Gastroesophageal sphincter (tissue), 4 donors: ENCODE results near the gene THADA. TPM values are rescaled to one million over a fixed set of nuclear protein-coding genes. Genes with fewer than 3 reads are reported as not detected.

Experiments
- ATAC-seq: fragments of 150-250 bp; one replicate; pipeline ENCODE4 v1.9.1; 2016; ENCODE audit warnings: mild to moderate bottlenecking, moderate library complexity
- H3K27ac ChIP-seq, 4 donors: fragments of 200-600 bp; sonication (generic) in 3 of 4; 1 replicate in 3 of 4; 2 replicates in 1 of 4; pipeline ENCODE4 v1.5.1; 2016 to 2019
- H3K27me3 ChIP-seq: fragments of 200-600 bp; sonication (generic); one replicate; pipeline ENCODE4 v1.5.1; 2019
- H3K36me3 ChIP-seq, 2 donors: fragments of 200-600 bp; sonication (generic); one replicate each; pipeline ENCODE4 v1.5.1; 2019; ENCODE audit warnings: control low read depth in 1 of 2
- H3K4me1 ChIP-seq, 3 donors: fragments of 200-600 bp; sonication (generic); 1 replicate in 2 of 3; 2 replicates in 1 of 3; pipeline ENCODE4 v1.5.1; 2016 to 2019; ENCODE audit warnings: control low read depth in 2 of 3
- H3K4me3 ChIP-seq, 2 donors: fragments of 200-600 bp; sonication (generic); one replicate each; pipeline ENCODE4 v1.5.1; 2019; ENCODE audit warnings: mild to moderate bottlenecking in 1 of 2, moderate library complexity in 1 of 2
- H3K9me3 ChIP-seq, 3 donors: fragments of 200-600 bp; sonication (generic); one replicate each; pipeline ENCODE4 v1.5.1; 2017 to 2019; ENCODE audit warnings: control low read depth in 2 of 3
- EP300 ChIP-seq: sonication (generic); formaldehyde crosslinking; IDR thresholded peaks from one replicate; pipeline ENCODE4 v1.6.1; 2017; ENCODE audit warnings: antibody characterized with exemption, mild to moderate bottlenecking
- POLR2A ChIP-seq, 2 donors: fragments of 450-650 bp; IDR thresholded peaks; one replicate each; pipeline ENCODE4 v1.6.1; 2017; ENCODE audit warnings: antibody characterized with exemption in 2 of 2, mild to moderate bottlenecking in 2 of 2, moderate library complexity in 1 of 2
- POLR2AphosphoS5 ChIP-seq: sonication (generic); formaldehyde crosslinking; IDR thresholded peaks from one replicate; pipeline ENCODE4 v1.6.1; 2017; ENCODE audit warnings: antibody characterized with exemption
- WGBS, 2 donors: methylation state at CpG; one replicate each; pipeline ENCODE4 v1.1.5; 2018; ENCODE audit warnings: low coverage in 1 of 2; 5-methylcytosine and 5-hydroxymethylcytosine counted together
- total RNA-seq, 4 donors: library from RNA; depleted of rRNA; stranded (reverse); fragments of >200 nt; gene quantifications; one replicate each; pipeline ENCODE4 v1.1.0, GENCODE V29; 2016
- TF ChIP-seq, protein P1 (sequence below), 4 experiments: fragments of 200-600 bp in 2 of 4; fragments of 450-650 bp in 2 of 4; sonication (generic) in 1 of 4; IDR thresholded peaks; one replicate each; pipeline ENCODE4 v1.5.1; 2017 to 2019; ENCODE audit warnings: antibody characterized with exemption in 4 of 4, mild to moderate bottlenecking in 2 of 4, moderate library complexity in 2 of 4

THADA gene
- total RNA-seq, 4 donors from 2014 or later: 19.7 to 34.4 (median 22.3) TPM

DNA sequence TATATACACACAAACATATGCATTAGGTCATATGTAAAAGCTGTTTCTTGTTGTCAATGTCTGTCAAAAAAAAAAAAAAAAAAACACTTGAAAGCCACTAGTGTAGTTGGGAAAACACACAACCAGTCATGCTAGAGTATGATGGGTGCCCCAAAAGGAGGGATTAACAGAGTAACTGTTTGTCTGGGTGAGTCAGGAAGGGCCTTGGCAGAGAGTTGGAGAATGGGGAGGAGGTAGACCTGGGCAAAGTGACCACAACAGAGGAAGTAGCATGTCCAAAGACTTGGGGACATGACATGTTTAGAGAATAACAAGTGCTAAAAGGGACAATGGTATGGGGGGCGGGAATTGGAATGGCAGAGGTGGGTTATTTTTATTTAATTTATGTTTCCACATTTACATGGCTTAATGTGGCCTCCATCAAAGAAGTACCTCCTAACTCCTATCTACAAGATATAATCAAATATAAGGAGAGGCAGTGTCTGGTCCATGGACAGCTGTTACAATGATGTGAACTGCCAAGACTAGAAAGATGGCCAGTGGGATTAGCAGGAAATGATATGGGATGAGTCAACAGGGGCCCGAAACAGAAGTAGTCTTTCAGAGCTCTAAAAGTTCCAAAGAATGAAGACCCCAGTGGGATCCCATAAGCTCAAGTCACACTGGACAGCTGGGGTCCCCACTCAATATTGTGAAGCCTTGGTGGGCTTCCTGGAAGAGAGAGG, 269.6 kb downstream of the THADA start:
- TF ChIP-seq EP300 (no peak), POLR2AphosphoS5 (no peak), POLR2A (IDR thresholded peaks at IDR 0.05) (no peak)
- TF ChIP-seq, protein P1, sequence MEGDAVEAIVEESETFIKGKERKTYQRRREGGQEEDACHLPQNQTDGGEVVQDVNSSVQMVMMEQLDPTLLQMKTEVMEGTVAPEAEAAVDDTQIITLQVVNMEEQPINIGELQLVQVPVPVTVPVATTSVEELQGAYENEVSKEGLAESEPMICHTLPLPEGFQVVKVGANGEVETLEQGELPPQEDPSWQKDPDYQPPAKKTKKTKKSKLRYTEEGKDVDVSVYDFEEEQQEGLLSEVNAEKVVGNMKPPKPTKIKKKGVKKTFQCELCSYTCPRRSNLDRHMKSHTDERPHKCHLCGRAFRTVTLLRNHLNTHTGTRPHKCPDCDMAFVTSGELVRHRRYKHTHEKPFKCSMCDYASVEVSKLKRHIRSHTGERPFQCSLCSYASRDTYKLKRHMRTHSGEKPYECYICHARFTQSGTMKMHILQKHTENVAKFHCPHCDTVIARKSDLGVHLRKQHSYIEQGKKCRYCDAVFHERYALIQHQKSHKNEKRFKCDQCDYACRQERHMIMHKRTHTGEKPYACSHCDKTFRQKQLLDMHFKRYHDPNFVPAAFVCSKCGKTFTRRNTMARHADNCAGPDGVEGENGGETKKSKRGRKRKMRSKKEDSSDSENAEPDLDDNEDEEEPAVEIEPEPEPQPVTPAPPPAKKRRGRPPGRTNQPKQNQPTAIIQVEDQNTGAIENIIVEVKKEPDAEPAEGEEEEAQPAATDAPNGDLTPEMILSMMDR (IDR thresholded peaks at IDR 0.05): no peak
- 93 to 94% methylated on average over 2 of the region's 2 CpGs for WGBS, 2 donors
- H3K36me3 ChIP-seq: no peaks in the 10 kb centered on the region
- H3K4me1 ChIP-seq: peaks cover 4 to 82% (median 18%) of the 10 kb centered on the region in 3 donors
- no peak overlapping the region for H3K4me3 ChIP-seq
- no peak for ATAC-seq
- H3K27ac ChIP-seq: peak overlapping the region in 3 of 4 donors; percentile 82 to 83 (median 83)
- no peaks in the 10 kb centered on the region for H3K9me3 ChIP-seq
- no peaks in the 10 kb centered on the region for H3K27me3 ChIP-seq

DNA sequence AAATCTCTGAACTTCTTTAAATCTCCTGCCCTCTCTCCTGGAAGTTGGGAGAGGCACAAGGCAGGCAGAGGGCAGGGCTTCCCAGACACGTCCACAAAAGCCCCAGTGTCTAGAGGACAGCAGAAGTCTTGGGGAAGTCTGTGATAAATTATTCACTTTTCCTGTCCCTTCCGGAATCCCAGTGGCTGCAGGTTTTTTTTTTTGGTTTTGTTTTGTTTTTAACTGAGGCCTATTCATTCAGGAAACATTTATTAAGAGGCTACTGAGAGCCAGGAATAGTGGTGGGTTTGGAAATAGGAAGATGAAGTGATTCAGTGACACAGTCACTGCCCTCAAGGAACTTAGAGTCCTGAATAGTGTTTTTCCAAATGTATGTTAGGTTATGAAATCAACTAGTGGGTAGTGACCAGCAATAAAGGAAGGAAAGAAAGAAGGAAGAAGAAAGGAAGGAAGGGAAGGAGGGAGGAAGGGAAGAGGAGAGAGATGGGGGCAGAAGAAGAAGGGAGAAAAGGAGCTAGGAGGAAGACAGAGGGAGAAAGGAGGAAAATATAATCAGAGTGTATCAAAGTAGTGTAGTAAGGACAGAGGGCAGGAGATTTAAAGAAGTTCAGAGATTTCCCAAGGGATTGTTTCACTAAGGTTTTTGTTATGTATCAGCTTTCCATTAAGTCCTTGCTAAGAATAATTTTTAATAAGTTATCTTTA, 270.6 kb downstream of the THADA start:
- H3K4me3 ChIP-seq: no peak overlapping the region
- peaks cover 0 to 2% of the 10 kb centered on the region in 2 donors for H3K36me3 ChIP-seq
- H3K4me1 ChIP-seq: peaks cover 4 to 72% (median 16%) of the 10 kb centered on the region in 3 donors
- H3K27me3 ChIP-seq: no peaks in the 10 kb centered on the region
- peak; percentile 32 for ATAC-seq
- no peak for TF ChIP-seq EP300
- peak; percentile 48 for TF ChIP-seq POLR2AphosphoS5
- no peak for TF ChIP-seq POLR2A (IDR thresholded peaks at IDR 0.05)
- TF ChIP-seq, protein P1 (IDR thresholded peaks at IDR 0.05): no peak
- WGBS, 2 donors: 0 to 22% methylated on average over 1 to 2 of the region's 2 CpGs
- H3K27ac ChIP-seq: peak overlapping the region; percentile 82 to 87 (median 83)
- no peaks in the 10 kb centered on the region for H3K9me3 ChIP-seq

DNA sequence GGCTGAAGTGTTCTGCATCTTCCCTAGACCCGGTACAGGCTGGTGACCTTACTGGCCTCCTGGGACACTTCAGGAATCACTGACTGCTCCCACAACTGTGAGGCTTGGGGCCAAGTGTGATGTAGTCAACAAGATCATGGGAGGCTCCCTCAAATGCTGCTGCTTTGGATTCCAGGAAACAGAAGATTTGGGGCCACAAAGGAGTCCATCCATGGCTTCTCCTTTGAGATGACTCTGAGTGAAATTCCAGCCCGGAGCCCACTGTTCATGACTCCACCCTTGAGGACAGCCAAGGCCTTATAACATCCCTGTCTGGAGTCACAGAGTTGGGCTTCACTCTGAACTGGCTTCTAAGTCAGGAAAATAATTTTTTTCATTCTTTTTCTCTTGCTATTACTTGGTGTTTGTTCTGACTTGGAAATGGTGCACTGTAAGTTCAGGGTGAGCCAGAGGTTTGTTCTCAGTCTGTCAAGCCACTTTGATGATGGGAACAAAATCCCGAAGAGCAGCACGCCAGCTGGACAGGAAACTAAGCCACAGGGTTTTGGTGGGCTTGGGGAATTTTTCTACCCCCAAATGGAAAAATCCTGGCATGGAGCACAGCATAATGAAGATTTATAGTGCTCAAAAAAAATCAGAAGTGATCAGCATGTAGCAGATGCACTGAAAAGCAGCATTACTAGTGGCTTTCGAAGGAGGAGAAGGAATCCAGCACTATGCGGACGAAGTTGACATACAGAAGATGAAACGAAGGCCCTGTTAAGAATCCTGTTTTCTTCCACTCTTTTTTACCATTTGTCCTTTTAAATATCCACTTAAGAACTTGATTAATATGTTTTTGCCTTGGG, 271.4 kb downstream of the THADA start:
- 15 to 28% methylated on average over 5 of the region's 8 CpGs for WGBS, 2 donors
- H3K27ac ChIP-seq: peak overlapping the region; percentile 82 to 87 (median 83)
- peaks cover 0 to 4% of the 10 kb centered on the region in 2 donors for H3K36me3 ChIP-seq
- no peak overlapping the region for H3K4me3 ChIP-seq
- TF ChIP-seq, protein P1 (IDR thresholded peaks at IDR 0.05): no peak
- TF ChIP-seq EP300 (no peak), POLR2A (IDR thresholded peaks at IDR 0.05) (no peak), POLR2AphosphoS5 (peak; percentile 69)
- no peaks in the 10 kb centered on the region for H3K9me3 ChIP-seq
- peak; percentile 82 for ATAC-seq
- H3K4me1 ChIP-seq: peaks cover 4 to 68% (median 16%) of the 10 kb centered on the region in 3 donors
- H3K27me3 ChIP-seq: no peaks in the 10 kb centered on the region

DNA sequence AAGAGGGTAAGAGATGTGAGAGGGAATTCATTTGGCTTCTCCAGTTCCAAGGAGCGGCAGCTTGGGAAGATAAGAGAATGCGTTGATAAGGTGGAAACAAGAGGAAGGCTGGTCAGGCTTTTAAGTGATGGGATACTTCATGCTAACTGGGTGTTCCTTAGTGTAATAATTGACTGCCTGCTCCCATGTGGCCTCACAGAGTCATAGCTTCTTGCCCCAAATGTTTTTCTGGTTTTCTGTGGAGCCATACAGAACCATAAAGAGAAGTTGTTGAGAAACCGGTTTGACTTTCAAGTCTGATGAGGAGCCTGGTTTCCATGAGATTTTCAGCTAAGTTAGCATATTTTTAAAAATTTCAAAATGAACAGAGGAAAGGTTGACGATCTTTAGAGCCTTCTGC, 272.0 kb downstream of the THADA start:
- no peak overlapping the region for H3K4me3 ChIP-seq
- peaks cover 0 to 4% of the 10 kb centered on the region in 2 donors for H3K36me3 ChIP-seq
- H3K27ac ChIP-seq: peak overlapping the region; percentile 82 to 87 (median 83)
- H3K27me3 ChIP-seq: no peaks in the 10 kb centered on the region
- no peaks in the 10 kb centered on the region for H3K9me3 ChIP-seq
- peak; percentile 47 for ATAC-seq
- H3K4me1 ChIP-seq: peaks cover 4 to 68% (median 15%) of the 10 kb centered on the region in 3 donors
- TF ChIP-seq POLR2A (IDR thresholded peaks at IDR 0.05) (no peak), EP300 (no peak), POLR2AphosphoS5 (no peak)
- TF ChIP-seq, protein P1 (IDR thresholded peaks at IDR 0.05): no peak
- WGBS, 2 donors: 80 to 84% methylated on average over 4 of the region's 4 CpGs
